BJ (cell line): Measurements from ENCODE around the gene MACF1. TPM values are rescaled to one million over a fixed set of nuclear protein-coding genes. Genes with fewer than 3 reads are reported as not detected.

ENCODE experiments used
- CTCF ChIA-PET: fragments of 350-600 bp; formaldehyde crosslinking; extraction: SDS; loops from one replicate; lab custom pipeline; 2021; ENCODE audit warnings: antibody characterized with exemption, inconsistent platforms; lab: Yijun Ruan, JAX
- POLR2A ChIA-PET: fragments of 300-600 bp; sonication (Branson Sonifier 250); formaldehyde crosslinking; extraction: SDS; loops from one replicate; lab custom pipeline; 2021; ENCODE audit warnings: antibody characterized with exemption; lab: Charles Lee
- DNase-seq: peaks from one replicate; pipeline ENCODE4 v3.0.0-alpha.2; 2011; ENCODE audit warnings: low read depth
- H3K27me3 ChIP-seq: 2 replicates; pipeline ENCODE4 v1.6.0; 2011; ENCODE audit warnings: low read length; ENCODE audit not compliant: control insufficient read depth, insufficient read depth
- H3K36me3 ChIP-seq: 2 replicates; pipeline ENCODE4 v1.5.1; 2011; ENCODE audit warnings: low read length; ENCODE audit not compliant: control insufficient read depth, insufficient read depth
- H3K4me3 ChIP-seq: 2 replicates; pipeline ENCODE4 v1.5.1; 2011; ENCODE audit warnings: low read depth, mild to moderate bottlenecking, control low read depth, low read length
- CTCF ChIP-seq: IDR thresholded peaks from 2 replicates; pipeline ENCODE4 v1.5.1; 2011; ENCODE audit warnings: low read depth, mild to moderate bottlenecking, control low read depth, inconsistent platforms, low read length, moderate library complexity; ENCODE audit not compliant: insufficient read depth
- polyA plus RNA-seq: library from polyadenylated mRNA; depleted of rRNA; stranded (reverse); fragments of >200 nt; gene quantifications from 2 replicates; pipeline ENCODE4 v1.2.3, GENCODE V29; 2011; rRNA removed

The MACF1 gene
- polyA plus RNA-seq, 1 experiment, result 57.3 TPM

- CTCF ChIA-PET, result interaction anchor here (0.6 kb wide), 1 partner anchor 44 kb away, joined by 4 read pairs; no protein-coding TSS in a partner anchor
- no peak for DNase-seq
- POLR2A ChIA-PET, result no interaction called here
- Histone ChIP-seq H3K27me3 (no peaks in the 10 kb centered on the region), H3K36me3 (peaks cover 21% of the 10 kb centered on the region), H3K4me3 (no peak overlapping the region)
- TF ChIP-seq CTCF, result no peak
Measured at GRCh38 chr1:39531526-39531925, 327.0 kb downstream of the MACF1 start.

DNA sequence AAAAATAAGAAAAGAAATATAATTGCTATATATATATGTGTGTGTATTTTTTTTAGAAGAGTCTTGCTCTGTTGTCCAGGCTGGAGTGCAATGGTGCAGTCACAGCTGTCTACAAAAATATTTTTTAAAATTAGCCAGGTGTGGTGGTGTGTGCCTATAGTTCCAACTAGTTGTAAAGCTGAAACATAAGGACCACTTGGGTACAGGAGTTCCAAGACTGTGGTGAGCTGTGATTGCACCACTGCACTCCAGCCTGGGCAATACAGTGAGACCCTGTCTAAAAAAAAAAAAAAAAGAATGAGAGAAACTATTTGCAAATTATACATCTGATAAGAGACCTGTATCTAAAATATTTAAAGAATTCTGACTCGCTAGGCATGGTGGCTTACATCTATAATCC, 328.9 kb downstream of the MACF1 start:
- CTCF ChIA-PET, result interaction anchor here (0.7 to 1.1 kb wide), 2 partner anchors 395 to 435 kb away, joined by 3 to 4 read pairs; no protein-coding TSS in a partner anchor
- H3K4me3 ChIP-seq, result no peak overlapping the region
- no peaks in the 10 kb centered on the region for H3K27me3 ChIP-seq
- peaks cover 12% of the 10 kb centered on the region for H3K36me3 ChIP-seq
- TF ChIP-seq CTCF, result no peak
- no peak for DNase-seq
- POLR2A ChIA-PET, result no interaction called here

Other genes starting within 250 kb of the MACF1 start
- gene AKIRIN1, start 213.4 kb upstream of the MACF1 start, polyA plus RNA-seq, result 31.5 and 48.7 TPM in 2 replicates
- 223 and 632 TPM in 2 replicates for gene NDUFS5, start 178.3 kb upstream of the MACF1 start, polyA plus RNA-seq